HL-60/S4 (cell line): ENCODE results near the gene R3HDM1.
"Not testable (repeated sequence)": the region's sequence is repeated elsewhere in the genome, so short reads cannot be mapped to it uniquely, and the experiment has no call there.

Experiments used
- in situ Hi-C: fragments of 300-500 bp; cut with MboI; formaldehyde crosslinking; loops from 2 replicates; pipeline ENCODE4 v1.14.3; 2022; ENCODE audit warnings: low sequenced_read_pairs

The R3HDM1 gene

GRCh38 chr2:135531231-135532197 is at the start of gene R3HDM1:
TSS of gene R3HDM1 (plus strand) at chr2:135531484. CDS start at chr2:135604846, 73,362 bp downstream.
- in situ Hi-C loops = no loop called here

GRCh38 chr2:135485441-135485840 is 45.8 kb upstream of the R3HDM1 start:
- in situ Hi-C loops = no loop called here

- in situ Hi-C loops = no loop called here
These were observed 40.9 kb upstream of the R3HDM1 start for GRCh38 chr2:135490376-135490775.

DNA sequence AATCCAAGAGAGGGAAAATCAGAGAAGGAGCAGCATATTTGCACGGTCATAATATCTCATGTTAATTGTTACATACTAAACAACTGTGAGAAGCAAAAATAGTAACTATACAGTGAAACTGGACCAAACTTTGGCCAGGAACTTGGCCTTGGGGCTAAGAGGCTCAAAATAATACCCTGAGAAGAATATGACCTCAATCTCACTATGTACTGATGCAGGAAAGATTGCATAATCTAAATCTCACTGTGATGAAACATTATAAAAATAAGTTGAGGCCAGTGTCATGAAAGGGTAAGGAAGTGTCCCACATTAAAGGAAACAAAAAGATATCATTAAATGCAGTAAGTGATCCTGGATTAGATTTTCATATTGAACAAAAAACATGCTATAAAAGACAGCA is 36.8 kb upstream of the R3HDM1 start:
- in situ Hi-C loops = no loop called here

DNA sequence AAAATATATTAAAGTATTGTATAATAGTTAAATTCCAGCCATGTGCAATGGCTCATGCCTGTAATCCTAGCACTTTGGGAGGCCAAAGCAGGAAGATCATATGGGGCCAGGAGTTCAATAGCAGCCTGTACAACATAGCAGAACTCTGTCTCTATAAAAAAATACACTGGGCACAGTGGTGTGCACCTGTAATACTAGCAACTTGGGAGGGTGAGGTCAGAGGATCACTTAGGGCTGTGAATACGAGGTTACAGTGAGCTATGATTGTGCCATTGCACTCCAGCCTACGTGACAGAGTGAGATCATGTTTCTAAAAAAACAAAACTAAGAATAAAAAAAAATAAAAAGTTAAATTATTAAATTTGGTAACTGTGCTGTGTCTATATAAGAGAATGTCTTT is 36.4 kb upstream of the R3HDM1 start:
- in situ Hi-C loops = no loop called here

GRCh38 chr2:135498588-135498987 is 32.7 kb upstream of the R3HDM1 start:
- in situ Hi-C loops = not testable (repeated sequence)

DNA sequence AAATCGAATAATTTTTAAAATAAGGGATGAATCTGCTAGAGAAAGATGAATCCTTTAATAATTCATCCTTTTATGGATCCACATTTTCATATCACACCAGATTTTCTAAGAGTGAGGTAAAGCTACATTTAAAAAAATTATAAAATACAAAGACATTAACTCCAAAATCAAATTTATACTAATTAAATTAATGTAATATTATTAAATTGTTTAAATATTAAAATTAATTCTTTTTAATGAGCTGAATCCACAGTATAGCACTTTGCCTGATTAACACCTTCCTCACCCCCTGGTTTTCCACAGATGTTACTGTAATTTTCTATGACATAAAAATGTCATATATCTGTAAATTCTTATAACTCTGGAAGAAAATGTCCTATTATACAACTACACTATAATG is 26.5 kb upstream of the R3HDM1 start:
- in situ Hi-C loops = no loop called here

DNA sequence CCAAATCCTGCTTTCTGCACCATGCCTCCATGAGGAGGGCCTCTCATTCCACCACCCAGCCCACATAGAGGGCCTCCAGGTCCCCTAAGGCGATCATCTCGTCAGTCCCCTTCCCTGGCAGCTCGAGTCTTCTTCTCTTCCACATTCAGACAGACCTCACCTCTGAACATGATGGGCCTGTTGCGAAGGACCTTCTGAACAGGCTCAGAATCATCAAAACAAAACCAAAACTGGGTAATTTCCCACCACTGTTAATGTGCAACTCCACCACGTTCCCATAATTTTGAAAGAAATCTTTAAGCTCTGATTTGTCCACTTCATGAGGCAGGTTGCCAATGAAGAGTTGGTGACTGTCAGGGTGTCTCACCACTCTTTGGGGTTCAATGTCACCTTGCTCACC is 20.7 kb upstream of the R3HDM1 start:
- in situ Hi-C loops = no loop called here

GRCh38 chr2:135512099-135512498 is 19.2 kb upstream of the R3HDM1 start:
- in situ Hi-C loops = no loop called here

GRCh38 chr2:135525786-135526185 is 5.5 kb upstream of the R3HDM1 start:
- in situ Hi-C loops = no loop called here

GRCh38 chr2:135528006-135528405 is 3.3 kb upstream of the R3HDM1 start:
- in situ Hi-C loops = no loop called here

GRCh38 chr2:135530313-135531230 is 712 bp upstream of the R3HDM1 start, which contains the start of gene ZRANB3:
TSS of gene ZRANB3 (minus strand) at chr2:135531218.
- in situ Hi-C loops = no loop called here

DNA sequence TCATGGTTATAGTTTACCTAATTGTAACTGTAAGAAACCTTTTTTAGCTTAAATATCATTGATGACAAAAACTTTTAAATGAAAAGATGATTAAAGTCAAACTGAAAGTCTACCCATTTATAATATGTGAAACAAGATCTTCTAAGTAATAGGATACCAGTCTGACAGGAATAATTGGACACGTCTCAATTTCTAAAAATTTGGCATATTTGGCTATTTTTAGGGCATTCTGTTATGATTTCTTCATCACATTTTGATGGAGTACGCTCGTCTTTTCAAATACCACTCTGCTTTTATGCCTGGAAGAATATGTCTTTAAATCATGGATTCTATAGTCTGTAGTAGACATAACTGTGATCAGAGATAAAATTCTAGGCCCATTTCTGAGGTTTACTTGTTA is 1.3 kb downstream of the R3HDM1 start:
- in situ Hi-C loops = no loop called here

GRCh38 chr2:135533545-135533944 is 2.3 kb downstream of the R3HDM1 start:
- in situ Hi-C loops = not testable (repeated sequence)

DNA sequence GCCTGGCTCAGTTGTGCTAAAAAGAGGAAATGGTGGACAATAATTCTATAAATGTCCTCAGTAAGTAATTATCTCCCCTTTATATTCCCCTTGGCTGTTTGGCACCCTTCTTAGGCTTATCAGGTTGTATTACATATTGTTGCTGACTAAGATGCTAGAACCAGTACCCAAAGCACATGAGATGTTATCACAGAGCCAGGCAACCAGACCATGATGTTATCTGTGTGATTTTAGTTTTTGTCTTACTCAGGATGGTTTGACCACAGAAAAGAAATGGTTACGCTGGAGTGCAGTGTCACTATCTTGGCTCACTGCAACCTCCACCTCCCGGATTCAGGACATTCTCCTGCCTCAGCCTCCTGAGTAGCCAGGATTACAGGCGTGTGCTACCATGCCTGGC is 15.2 kb downstream of the R3HDM1 start:
- in situ Hi-C loops = no loop called here

- in situ Hi-C loops = no loop called here
These were observed 16.0 kb downstream of the R3HDM1 start for GRCh38 chr2:135547311-135547710.

- in situ Hi-C loops = no loop called here
These were observed 20.1 kb downstream of the R3HDM1 start for GRCh38 chr2:135551356-135551755.

- in situ Hi-C loops = no loop called here
These were observed 21.6 kb downstream of the R3HDM1 start for GRCh38 chr2:135552887-135553286.

GRCh38 chr2:135555311-135555710 is 24.0 kb downstream of the R3HDM1 start:
- in situ Hi-C loops = no loop called here

GRCh38 chr2:135557530-135557929 is 26.2 kb downstream of the R3HDM1 start:
- in situ Hi-C loops = no loop called here

DNA sequence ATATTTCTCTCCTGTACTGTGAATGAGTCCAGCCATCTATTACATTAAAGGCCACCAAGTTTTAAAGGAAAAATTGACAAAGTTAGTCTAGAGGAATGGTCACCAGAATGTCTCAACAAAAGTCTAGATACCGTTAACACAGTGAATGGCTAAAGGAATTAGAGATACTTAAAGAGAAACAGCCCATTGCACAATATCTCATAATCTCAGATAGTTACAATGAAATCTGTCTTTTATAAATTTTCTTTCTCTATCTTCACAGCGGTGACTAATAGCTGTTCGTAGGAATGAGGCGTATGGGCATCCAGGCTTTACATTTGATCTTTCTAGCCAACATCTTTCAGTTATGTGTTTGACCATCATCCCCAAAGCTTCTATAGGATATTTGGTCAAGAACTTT is 30.6 kb downstream of the R3HDM1 start:
- in situ Hi-C loops = no loop called here
